HTERT RPE-1 (cell line): ENCODE data around the gene SLC43A2.
"Not testable (repeated sequence)": the region's sequence is repeated elsewhere in the genome, so short reads cannot be mapped to it uniquely, and the experiment has no call there.

Experiments used
- in situ Hi-C: fragments of 300-500 bp; cut with MboI; formaldehyde crosslinking; loops from 4 replicates; pipeline ENCODE4 v1.14.3; 2020; ENCODE audit warnings: low sequenced_read_pairs

SLC43A2 gene

DNA sequence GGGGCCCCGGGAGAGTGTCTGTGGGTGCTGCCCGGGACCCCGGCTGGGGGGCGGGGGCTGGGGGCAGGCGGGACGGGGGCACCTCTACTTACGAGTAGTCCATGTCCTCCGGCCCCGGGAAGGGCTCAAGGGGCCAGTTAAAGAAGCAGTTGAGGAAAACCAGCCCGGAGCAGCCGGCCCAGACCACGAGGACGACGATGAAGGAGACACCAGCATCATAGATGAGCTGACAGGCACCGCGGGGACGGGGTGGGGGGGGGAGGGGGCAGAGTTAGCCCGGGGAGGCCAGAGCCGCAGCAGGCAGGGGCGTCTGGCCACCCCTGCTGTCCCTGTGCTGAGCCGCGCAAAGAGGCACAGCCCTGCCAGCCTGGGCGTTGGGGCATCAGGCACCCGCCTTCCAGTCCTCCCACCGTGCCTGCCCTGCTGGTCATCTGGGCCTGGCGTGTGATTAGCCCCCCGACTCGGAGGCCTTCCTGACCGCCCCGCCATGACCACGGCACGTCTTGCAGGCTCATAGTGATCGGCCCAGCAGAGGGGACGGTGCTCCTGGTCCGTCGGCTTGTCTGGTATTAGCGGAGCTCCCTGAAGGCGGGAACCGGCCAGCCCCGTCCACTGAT lies 37.1 kb downstream of the SLC43A2 start:
- in situ Hi-C loops, result no loop called here

GRCh38 chr17:1590747-1591473 lies 37.7 kb downstream of the SLC43A2 start:
- in situ Hi-C loops, result no loop called here

GRCh38 chr17:1590029-1590746 lies 38.4 kb downstream of the SLC43A2 start:
- in situ Hi-C loops, result no loop called here

DNA sequence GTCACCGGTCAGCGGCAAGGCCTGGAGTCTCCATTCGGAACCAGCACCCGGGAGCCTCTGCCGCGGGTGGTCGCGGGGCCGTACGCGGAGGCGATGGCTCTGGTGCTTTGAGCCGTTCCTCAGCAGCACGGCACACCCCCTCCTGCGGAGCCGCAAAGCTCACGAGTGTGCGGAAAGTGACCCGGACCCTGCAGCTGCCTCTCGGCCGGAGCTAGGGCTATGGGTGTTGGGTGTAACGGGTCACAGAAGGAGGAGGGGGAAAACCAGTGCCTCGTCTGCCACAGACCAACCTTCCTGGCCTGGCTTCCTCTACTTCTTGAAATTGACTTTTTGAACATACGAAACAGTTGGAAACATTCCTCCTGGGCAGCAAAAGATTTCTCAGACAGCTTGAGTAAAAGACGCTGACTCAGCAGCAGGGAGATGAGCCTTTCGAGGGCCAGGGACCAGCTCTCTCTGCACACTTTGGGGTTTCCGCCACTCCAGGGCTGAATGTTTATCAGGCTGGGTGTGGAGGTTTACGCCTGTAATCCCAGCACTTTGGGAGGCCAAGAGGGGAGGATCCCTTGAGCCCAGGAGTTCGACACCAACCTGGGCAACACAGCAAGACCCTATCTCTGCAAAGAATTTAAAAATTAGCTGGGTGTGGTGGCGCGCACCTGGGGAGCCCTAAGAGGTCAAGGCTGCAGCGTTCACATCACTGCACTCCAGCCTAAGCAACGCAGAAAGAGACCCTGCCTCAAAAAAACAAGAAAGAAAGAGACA lies 39.6 kb downstream of the SLC43A2 start:
- in situ Hi-C loops, result no loop called here

GRCh38 chr17:1584167-1584566 lies 44.5 kb downstream of the SLC43A2 start:
- in situ Hi-C loops, result no loop called here

DNA sequence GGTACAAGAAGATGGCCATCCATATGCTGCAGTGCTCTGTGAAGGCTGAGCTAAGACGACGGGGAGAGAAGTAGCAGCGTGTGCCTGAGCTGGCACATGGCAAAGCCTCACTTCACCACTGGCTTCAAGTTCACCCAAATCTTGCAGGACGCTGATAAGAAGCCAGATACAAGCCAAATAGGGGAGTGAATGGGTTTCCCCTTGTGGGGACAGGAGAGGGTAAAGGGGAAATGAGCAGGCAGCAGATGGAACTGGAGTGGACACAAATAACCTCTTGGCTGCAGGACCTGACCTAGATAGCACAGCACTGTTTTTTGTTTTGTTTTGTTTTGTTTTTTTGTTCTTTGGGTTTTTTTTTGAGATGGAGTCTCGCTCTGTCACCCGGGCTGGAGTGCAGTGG lies 45.1 kb downstream of the SLC43A2 start:
- in situ Hi-C loops, result no loop called here

DNA sequence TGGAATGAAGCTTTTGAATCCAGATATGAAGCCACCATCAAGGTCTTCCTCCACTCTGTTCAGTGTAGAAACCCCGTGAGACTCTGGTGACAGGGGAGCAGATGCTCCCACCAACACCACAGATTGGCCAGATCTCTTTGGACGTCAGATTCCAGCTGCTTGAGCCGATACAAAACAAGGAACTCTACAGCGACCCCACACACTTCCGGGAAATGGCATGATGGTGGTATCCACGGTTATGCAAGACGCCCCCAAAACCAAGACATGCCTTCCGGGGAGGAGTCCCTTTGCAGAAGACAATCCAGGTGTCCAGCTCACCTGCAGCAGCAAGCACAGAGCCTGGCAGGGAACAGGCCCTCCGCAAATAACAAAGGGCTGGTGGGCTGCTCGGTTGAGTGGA lies 46.3 kb downstream of the SLC43A2 start:
- in situ Hi-C loops, result no loop called here

- in situ Hi-C loops, result no loop called here
Observed at GRCh38 chr17:1580979-1581676, 47.5 kb downstream of the SLC43A2 start.

- in situ Hi-C loops, result no loop called here
Observed at GRCh38 chr17:1578029-1578428, 50.6 kb downstream of the SLC43A2 start.

DNA sequence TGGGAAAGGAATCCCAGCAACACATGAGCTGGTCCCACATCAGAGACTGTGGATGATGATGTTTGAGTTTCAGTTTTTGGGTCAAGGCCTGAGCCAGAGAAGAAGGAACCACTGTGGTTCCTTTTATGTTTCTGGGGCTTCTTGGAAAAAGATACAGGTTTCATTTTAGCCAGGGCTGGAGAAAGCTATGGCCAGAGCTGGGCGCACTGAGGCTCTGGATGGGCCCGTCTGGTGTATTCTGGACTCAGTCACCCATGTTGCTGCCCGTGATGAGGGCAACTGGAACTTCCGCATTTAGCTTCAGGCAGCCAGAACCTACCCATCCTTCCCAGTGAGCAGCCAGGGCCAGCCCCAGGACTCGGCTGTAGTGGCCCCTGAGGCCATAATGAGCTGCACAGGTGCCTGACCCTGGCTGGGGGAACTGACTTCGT lies 51.0 kb downstream of the SLC43A2 start:
- in situ Hi-C loops, result no loop called here

- in situ Hi-C loops, result no loop called here
Observed at GRCh38 chr17:1577182-1577581, 51.5 kb downstream of the SLC43A2 start.

- in situ Hi-C loops, result no loop called here
Observed at GRCh38 chr17:1576500-1576899, 52.1 kb downstream of the SLC43A2 start.

DNA sequence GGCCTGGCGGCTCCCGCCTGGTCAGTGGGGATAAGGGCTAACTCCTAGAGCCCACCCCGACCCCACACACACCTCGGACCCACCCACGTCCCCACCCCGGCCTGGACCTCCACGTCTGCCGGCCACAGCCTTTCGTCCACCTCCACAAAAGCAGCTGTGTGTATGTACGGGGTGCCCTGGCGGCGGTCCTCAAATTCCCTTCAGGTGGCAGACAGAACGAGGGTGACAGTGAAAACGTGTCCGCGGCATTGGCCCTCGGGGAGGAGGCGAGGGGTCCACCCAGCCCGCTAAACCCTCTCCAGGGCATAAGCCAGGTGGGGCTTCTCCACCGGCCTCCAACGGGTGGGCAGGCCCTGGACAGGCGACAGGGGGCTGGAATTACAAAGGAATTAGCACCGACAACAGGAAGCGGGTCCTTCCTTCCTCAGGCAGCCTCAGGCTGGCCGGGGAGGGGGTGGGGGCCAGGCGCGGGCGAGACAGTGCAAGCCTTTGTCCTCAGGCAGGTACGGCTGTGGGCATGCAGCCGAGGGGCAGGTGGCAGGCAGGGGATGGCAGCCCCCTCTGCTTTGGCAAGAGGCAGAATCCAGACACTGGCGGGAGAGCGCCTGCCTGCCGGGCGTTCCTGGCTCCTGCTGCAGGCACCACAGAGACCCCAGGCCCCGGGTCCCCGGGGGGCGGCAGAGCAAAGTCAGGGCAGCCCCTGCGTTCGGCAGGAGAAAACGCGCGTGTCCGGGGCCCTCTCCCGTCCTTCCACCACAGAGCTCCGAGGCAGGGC lies 53.8 kb downstream of the SLC43A2 start:
- in situ Hi-C loops, result no loop called here

GRCh38 chr17:1573932-1574696 lies 54.5 kb downstream of the SLC43A2 start:
- in situ Hi-C loops, result no loop called here

DNA sequence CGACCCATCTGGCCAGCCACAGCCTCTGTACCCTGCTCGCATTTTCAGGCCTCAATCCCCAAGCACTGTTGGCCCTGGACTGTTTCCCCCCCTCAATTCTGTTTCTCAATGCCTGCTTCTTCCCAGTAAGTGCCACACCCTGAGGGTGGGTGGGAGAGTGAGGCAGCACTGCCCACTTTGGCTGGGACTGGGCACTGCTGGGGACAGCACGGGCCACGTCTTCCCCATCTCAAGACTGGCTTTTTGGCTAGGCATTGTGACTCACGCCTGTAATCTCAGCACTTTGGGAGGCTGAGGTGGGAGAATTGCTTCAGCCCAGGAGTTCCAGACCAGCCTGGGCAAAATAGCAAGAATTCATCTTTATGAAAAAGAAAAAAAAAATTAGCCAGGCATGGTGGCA lies 56.0 kb downstream of the SLC43A2 start:
- in situ Hi-C loops, result not testable (repeated sequence)

DNA sequence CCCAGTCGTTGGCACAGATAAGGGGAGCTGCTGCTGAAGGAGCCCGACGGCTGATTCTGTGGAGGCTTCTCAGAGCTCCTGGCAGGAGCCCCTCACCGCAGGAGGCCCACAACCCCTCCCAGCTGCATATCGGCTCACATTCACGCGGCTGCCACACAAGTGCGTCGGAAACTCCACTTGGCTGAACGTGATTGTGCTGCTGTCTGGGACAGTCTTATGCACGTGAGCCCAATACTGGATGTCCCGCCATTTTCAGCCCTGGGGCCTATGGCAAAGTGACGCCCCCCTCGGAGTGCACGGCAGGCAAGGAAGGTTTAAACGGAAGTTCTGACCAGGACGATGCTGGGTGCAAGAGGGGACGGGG lies 57.3 kb downstream of the SLC43A2 start:
- in situ Hi-C loops, result no loop called here

DNA sequence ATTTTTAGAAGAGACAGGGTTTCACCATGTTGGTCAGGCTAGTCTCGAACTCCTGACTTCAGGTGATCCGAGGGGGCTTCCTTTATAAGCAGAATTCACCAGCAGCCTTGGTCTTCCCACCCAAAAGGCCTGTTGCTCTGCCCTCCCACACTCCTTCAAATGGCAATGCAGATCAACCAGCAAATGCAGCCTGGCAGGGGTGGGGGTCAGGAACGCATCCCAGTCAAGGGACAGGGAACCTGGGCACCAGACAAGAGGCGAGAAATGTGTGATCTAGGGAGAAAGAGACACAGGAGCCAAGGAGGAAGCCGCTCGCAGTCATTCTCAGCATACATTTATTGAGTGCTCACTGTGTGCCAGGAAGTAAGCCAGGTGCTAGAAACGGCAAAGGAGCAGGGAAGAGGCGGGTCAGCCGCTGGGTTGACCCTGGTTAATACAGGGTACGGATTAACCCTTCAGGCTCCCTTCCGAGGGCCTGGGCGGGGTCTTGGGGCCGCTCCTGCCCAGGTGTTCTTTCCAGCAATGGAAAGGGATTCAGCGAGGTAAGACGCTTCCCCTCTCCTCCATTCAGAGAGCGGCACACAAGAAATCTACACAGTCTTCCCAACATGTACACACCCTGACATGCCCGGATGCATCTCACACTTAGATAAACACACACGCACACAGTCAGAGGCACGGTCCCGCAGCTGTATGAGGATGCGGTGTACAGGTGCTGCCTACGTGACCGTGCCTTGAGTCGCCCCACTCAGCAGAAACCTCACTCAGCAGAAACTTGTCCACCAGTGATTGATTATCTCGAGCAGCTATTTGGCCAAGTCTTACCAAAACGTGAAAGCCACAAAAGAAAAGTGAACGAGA lies 59.5 kb downstream of the SLC43A2 start:
- in situ Hi-C loops, result no loop called here

- in situ Hi-C loops, result no loop called here
Observed at GRCh38 chr17:1566505-1567199, 62.0 kb downstream of the SLC43A2 start.
